K562 (cell line): ENCODE data around the gene LTBR. TPM values are rescaled to one million over a fixed set of nuclear protein-coding genes. Genes with fewer than 3 reads are reported as not detected.

Source experiments
- ELF1 ChIP-seq: fragments of 200-800 bp; sonication (Bioruptor generic); IDR thresholded peaks from 2 replicates; pipeline ENCODE4 v1.6.1; 2016; ENCODE audit warnings: missing genetic modification characterization, missing compliant biosample characterization
- GABPB2 ChIP-seq: fragments of 250-450 bp; sonication (Bioruptor Pico); conservative IDR thresholded peaks from 2 replicates; pipeline ENCODE4 v1.5.1; 2021; ENCODE audit warnings: mild to moderate bottlenecking
- HDAC2 ChIP-seq: fragments of 450-650 bp; IDR thresholded peaks from 2 replicates; pipeline ENCODE4 v1.6.1; 2016; ENCODE audit warnings: mild to moderate bottlenecking
- MCM3 ChIP-seq: fragments of 450-650 bp; IDR thresholded peaks from 2 replicates; pipeline ENCODE4 v1.6.1; 2016
- TBP ChIP-seq: optimal IDR thresholded peaks from 2 replicates; pipeline ENCODE3; 2011; ENCODE audit warnings: low read depth, low read length, improper control_type of control experiment
- polyA plus RNA-seq, 8 experiments: library from polyadenylated mRNA; depleted of rRNA in 4 of 8; stranded (reverse) in 5 of 8; unstranded in 3 of 8; fragments of >200 nt; fragmentation: Nextera tagmentation in 2 of 8; fragmentation: Illumina TruSeq in 1 of 8; extraction: Ambion mirVana in 2 of 8; extraction: Trizol in 1 of 8; gene quantifications; 2 replicates each; pipeline versions ENCODE4 v1.2.1 to v1.2.3, GENCODE V29; 2011 to 2014; ENCODE audit warnings: inconsistent platforms in 1 of 8, missing spikeins in 1 of 8
- total RNA-seq, 7 experiments: library from RNA; depleted of rRNA in 6 of 7; stranded (reverse); fragments of >200 nt in 6 of 7; fragmentation: Illumina TruSeq in 2 of 7; extraction: Trizol in 2 of 7; gene quantifications; 2 replicates each; pipeline versions ENCODE4 v1.2.1 to v1.2.3, GENCODE V29; 2011 to 2021; ENCODE audit warnings: low replicate concordance in 1 of 7
- TF ChIP-seq, protein P1 (sequence below): sonication (generic); formaldehyde crosslinking; IDR thresholded peaks from 2 replicates; pipeline ENCODE4 v1.4.0; 2020; ENCODE audit warnings: mild to moderate bottlenecking, missing genetic modification reagents
- TF ChIP-seq, protein P2 (sequence below): fragments of 200-800 bp; sonication (Bioruptor generic); IDR thresholded peaks from 2 replicates; pipeline ENCODE4 v1.6.1; 2017; ENCODE audit warnings: missing genetic modification characterization, missing compliant biosample characterization
- TF ChIP-seq, protein P3 (sequence below), 2 experiments: fragments of 450-650 bp in 1 of 2; sonication (generic) in 1 of 2; formaldehyde crosslinking in 1 of 2; IDR thresholded peaks; 2 replicates each; pipeline versions ENCODE4 v1.7.1 to v1.9.0; 2016 to 2022; ENCODE audit warnings: inconsistent platforms in 1 of 2, mild to moderate bottlenecking in 1 of 2, missing genetic modification reagents in 1 of 2
- TF ChIP-seq, protein P4 (sequence below): sonication (generic); formaldehyde crosslinking; IDR thresholded peaks from 2 replicates; pipeline ENCODE4 v1.8.0; 2022; ENCODE audit warnings: missing genetic modification reagents, mild to moderate bottlenecking, borderline replicate concordance
- TF ChIP-seq, protein P5 (sequence below): fragments of 250-450 bp; sonication (Bioruptor Pico); IDR thresholded peaks from 2 replicates; pipeline ENCODE4 v1.8.0; 2021; ENCODE audit warnings: moderate library complexity, mild to moderate bottlenecking, inconsistent platforms

LTBR gene
- total and polyA plus RNA-seq, 9 of the 15 experiments (the other 6 are each of a cell fraction or from before 2014, with no cell fraction given), result 0.96 to 69.0 (median 35.3) TPM

DNA sequence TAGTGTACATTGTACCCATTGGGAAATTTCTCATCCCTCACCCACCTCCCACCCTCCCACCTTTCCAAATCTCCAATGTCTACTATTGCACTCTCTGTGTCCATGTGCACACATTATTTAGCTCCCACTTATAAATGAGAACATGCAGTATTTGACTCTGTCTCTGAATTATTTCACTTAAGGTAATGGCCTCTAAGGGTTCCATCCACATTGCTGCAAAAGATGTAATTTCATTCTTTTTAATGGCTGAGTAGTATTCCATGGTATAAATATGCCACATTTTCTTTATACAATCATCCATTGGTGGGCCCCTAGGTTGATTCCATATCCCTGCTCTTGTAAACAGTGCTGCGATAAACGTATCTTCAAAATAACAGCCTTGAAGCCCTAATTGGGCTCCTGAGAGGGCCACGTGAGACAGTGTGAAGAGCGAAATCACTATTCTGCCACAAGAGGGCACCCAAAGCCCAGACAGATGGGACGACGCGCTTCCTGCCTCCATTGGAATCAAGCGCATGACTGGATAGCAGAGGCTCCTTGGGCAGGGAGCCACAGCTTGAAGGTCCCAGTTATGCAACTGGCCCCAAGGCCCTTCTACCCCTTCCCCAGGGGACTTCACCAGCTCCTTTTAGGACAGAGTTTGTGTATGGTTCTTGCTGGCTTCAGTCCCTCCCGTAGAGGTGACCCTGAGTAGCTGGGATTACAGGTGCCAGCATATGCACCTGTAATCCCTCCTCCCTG lies 39.5 kb downstream of the LTBR start (continued):
- TF ChIP-seq, protein P1, sequence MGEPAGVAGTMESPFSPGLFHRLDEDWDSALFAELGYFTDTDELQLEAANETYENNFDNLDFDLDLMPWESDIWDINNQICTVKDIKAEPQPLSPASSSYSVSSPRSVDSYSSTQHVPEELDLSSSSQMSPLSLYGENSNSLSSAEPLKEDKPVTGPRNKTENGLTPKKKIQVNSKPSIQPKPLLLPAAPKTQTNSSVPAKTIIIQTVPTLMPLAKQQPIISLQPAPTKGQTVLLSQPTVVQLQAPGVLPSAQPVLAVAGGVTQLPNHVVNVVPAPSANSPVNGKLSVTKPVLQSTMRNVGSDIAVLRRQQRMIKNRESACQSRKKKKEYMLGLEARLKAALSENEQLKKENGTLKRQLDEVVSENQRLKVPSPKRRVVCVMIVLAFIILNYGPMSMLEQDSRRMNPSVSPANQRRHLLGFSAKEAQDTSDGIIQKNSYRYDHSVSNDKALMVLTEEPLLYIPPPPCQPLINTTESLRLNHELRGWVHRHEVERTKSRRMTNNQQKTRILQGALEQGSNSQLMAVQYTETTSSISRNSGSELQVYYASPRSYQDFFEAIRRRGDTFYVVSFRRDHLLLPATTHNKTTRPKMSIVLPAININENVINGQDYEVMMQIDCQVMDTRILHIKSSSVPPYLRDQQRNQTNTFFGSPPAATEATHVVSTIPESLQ (CRISPR knock-in tag), result no peak
- TF ChIP-seq, protein P2, sequence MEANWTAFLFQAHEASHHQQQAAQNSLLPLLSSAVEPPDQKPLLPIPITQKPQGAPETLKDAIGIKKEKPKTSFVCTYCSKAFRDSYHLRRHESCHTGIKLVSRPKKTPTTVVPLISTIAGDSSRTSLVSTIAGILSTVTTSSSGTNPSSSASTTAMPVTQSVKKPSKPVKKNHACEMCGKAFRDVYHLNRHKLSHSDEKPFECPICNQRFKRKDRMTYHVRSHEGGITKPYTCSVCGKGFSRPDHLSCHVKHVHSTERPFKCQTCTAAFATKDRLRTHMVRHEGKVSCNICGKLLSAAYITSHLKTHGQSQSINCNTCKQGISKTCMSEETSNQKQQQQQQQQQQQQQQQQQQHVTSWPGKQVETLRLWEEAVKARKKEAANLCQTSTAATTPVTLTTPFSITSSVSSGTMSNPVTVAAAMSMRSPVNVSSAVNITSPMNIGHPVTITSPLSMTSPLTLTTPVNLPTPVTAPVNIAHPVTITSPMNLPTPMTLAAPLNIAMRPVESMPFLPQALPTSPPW, result 0 out of 2 replicates have a peak, but pooled peaks have one; percentile 15
- TF ChIP-seq, protein P3, sequence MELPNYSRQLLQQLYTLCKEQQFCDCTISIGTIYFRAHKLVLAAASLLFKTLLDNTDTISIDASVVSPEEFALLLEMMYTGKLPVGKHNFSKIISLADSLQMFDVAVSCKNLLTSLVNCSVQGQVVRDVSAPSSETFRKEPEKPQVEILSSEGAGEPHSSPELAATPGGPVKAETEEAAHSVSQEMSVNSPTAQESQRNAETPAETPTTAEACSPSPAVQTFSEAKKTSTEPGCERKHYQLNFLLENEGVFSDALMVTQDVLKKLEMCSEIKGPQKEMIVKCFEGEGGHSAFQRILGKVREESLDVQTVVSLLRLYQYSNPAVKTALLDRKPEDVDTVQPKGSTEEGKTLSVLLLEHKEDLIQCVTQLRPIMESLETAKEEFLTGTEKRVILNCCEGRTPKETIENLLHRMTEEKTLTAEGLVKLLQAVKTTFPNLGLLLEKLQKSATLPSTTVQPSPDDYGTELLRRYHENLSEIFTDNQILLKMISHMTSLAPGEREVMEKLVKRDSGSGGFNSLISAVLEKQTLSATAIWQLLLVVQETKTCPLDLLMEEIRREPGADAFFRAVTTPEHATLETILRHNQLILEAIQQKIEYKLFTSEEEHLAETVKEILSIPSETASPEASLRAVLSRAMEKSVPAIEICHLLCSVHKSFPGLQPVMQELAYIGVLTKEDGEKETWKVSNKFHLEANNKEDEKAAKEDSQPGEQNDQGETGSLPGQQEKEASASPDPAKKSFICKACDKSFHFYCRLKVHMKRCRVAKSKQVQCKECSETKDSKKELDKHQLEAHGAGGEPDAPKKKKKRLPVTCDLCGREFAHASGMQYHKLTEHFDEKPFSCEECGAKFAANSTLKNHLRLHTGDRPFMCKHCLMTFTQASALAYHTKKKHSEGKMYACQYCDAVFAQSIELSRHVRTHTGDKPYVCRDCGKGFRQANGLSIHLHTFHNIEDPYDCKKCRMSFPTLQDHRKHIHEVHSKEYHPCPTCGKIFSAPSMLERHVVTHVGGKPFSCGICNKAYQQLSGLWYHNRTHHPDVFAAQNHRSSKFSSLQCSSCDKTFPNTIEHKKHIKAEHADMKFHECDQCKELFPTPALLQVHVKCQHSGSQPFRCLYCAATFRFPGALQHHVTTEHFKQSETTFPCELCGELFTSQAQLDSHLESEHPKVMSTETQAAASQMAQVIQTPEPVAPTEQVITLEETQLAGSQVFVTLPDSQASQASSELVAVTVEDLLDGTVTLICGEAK (IDR thresholded peaks at IDR 0.05), result no peak
- TF ChIP-seq, protein P3 (CRISPR knock-in tag; IDR thresholded peaks at IDR 0.05), result no peak
- TF ChIP-seq, protein P4, sequence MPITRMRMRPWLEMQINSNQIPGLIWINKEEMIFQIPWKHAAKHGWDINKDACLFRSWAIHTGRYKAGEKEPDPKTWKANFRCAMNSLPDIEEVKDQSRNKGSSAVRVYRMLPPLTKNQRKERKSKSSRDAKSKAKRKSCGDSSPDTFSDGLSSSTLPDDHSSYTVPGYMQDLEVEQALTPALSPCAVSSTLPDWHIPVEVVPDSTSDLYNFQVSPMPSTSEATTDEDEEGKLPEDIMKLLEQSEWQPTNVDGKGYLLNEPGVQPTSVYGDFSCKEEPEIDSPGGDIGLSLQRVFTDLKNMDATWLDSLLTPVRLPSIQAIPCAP (CRISPR knock-in tag), result no peak
- no peak for TF ChIP-seq GABPB2 (CRISPR knock-in tag)
- TF ChIP-seq ELF1, result peak; percentile 61
- TF ChIP-seq, protein P5, sequence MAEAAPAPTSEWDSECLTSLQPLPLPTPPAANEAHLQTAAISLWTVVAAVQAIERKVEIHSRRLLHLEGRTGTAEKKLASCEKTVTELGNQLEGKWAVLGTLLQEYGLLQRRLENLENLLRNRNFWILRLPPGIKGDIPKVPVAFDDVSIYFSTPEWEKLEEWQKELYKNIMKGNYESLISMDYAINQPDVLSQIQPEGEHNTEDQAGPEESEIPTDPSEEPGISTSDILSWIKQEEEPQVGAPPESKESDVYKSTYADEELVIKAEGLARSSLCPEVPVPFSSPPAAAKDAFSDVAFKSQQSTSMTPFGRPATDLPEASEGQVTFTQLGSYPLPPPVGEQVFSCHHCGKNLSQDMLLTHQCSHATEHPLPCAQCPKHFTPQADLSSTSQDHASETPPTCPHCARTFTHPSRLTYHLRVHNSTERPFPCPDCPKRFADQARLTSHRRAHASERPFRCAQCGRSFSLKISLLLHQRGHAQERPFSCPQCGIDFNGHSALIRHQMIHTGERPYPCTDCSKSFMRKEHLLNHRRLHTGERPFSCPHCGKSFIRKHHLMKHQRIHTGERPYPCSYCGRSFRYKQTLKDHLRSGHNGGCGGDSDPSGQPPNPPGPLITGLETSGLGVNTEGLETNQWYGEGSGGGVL, result no peak
- no peak for TF ChIP-seq MCM3
- TF ChIP-seq TBP, result no peak
- TF ChIP-seq HDAC2, result no peak
